Measurements from ENCODE around the gene SUN1.

SUN1 gene

DNA sequence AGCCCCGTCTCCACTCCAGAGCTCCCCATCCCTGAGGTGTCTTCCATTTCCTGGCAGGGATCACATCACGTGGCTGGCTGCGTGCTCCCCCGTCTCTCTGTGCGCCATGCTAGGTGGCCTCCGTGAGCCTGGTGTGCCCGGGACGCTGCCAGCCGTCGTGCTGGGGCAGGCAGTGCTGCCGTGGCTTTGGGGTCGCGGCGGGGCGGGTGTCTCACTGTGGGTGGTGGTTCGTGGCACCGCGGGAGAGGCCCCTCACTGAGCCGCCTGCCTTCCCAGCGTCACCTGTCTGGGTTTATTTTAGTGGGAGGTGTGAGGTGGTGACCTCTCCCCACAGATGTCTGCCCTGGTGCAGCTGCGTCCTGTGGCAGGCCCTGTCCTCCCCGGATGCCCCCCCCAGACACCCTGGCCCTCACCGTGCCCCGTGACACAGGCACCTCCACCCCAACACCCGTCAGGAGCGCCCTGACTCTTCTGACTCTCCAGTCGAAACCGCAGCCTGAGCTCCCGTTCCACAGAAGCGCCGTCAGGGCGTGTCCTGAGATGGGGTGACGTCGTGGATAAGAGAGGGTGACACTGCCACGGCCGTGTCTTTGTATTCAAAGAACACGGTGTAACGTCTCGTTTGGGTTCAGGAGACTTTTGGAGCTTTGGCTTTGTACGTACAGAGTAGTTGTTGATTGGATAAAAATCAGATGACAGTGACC lies 62.0 kb downstream of the SUN1 start:
- DNase-seq: no peak

GRCh38 chr7:894927-895450 lies 62.7 kb downstream of the SUN1 start:
- DNase-seq: no peak

GRCh38 chr7:895451-896052 lies 63.3 kb downstream of the SUN1 start:
- no peak for DNase-seq

DNA sequence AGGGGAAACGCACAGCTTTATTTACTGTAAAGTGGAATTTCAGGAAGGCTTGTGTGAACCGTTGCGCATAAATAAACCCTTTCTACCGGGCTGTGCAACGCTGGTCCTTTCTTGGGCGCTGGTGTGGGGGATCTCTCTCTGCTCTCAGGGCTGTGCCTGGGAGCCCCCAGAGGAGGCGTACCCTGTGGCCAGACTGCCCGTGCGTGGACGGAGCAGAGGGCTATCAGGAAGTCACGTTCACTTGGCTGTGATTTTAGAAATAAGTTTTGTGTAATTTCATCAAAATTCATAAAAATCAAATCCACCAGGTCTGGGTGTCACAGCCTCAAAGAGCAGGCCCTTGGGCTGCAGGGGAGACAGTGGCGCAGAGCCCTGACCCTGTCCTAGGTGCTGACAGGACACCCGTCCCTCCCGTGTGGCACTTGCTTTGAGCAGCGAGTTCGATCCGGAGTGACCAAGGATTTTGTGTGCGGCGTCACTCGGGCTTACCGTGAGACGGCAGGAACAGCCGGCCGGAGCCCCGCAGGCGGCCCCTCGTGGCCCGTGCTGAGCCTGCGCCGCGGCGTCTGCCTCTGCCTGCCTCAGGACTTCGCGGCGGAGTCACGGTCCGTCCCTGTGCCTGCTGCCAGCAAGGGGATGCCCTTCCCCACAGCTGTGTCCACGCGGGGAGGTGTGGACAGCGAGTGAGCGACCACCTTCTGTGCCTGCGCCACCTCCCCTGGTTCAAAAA lies 64.2 kb downstream of the SUN1 start:
- DNase-seq: no peak

- DNase-seq: no peak
Measured at GRCh38 chr7:897086-897485, 64.8 kb downstream of the SUN1 start.

DNA sequence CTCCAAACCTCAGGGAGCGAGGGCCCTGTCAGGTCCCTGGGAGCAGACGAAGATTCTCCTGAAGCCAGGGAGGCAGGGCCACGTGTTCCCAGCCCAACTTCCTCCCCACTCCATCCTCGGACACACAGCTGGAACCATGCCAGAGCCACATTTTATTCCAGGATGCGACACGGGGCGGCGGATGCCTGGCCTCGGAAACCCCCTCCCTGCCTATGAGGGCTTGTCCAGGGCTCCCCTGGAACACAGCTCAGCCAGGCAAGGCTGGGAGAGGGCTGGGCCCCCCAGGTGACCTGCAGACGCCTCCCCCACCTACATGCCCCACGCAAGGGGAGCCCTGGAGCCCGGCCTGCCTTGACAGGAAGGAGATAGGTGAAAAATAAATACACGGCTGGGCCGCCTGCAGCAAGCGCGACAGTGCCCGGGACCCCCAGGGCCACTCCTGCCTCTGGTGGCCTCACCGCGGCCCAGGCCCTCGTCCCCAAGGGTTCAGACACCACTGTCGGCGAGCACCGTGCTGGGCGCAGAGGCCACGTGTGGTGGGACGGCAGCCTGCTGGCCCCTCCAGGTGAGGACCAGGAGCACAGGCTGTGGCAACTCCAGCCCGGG lies 65.6 kb downstream of the SUN1 start:
- DNase-seq: no peak

GRCh38 chr7:898460-898854 lies 66.2 kb downstream of the SUN1 start:
- DNase-seq: no peak

DNA sequence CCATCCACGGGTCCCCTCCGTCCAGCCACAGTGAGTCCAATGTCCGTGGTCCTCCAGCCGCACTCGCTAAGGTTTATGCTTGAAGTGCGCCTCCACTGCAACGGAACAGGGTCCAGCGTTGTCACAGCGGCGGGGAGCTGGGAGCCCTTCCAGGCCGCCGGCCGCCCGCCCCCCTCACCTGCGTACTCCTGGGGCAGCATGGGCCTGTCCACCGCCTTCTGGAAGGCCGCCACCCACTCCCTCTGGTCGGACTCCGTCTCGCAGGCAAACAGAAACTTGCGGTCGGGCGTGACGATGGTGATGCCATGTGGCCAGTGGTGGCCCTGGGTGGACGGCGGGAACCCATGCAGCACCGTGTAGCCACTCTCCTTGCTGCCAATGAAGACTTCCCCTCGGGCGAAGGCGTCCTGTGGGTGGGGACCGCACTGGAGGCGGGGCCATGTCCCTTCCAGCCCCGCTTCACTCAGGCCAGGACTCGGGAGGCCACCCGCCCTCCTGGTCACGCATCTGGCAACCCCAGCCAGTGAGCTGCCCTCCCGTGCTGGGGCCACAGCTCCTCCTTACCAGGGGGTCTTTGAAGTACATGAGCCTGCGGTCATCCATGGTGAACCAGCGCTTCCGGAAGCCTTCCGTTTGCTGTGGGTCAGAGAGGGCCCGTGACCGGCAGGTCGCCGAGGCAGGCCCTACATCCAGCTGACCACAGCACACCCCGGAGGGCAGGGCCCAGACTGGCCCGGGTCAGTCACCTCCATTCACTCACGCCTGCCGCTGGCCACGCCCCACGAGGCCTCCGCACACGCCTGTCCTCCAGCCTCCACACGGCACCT lies 66.8 kb downstream of the SUN1 start:
- no peak for DNase-seq

DNA sequence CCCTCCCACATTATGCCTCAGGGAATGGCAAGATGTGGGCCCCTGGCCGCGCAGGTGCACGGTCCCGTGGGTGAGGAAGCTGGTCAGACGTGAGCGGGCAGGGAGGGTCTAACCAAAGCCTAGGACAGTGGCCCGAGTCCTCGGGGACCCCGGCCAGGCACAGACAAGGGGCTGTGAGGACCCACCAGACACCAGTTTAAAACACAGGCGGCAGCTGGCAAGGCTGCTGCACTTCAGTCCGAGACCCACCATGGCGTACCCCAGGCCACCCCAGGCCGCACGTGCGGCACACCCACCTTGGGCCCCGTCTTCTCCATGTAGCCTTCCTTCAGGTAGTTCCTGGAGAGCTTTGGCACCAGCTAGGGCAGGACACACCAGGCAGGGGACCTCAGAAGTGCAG lies 67.5 kb downstream of the SUN1 start:
- DNase-seq: no peak

- no peak for DNase-seq
Measured at GRCh38 chr7:900331-901040, 68.2 kb downstream of the SUN1 start.

- no peak for DNase-seq
Measured at GRCh38 chr7:901041-901387, 68.7 kb downstream of the SUN1 start.

DNA sequence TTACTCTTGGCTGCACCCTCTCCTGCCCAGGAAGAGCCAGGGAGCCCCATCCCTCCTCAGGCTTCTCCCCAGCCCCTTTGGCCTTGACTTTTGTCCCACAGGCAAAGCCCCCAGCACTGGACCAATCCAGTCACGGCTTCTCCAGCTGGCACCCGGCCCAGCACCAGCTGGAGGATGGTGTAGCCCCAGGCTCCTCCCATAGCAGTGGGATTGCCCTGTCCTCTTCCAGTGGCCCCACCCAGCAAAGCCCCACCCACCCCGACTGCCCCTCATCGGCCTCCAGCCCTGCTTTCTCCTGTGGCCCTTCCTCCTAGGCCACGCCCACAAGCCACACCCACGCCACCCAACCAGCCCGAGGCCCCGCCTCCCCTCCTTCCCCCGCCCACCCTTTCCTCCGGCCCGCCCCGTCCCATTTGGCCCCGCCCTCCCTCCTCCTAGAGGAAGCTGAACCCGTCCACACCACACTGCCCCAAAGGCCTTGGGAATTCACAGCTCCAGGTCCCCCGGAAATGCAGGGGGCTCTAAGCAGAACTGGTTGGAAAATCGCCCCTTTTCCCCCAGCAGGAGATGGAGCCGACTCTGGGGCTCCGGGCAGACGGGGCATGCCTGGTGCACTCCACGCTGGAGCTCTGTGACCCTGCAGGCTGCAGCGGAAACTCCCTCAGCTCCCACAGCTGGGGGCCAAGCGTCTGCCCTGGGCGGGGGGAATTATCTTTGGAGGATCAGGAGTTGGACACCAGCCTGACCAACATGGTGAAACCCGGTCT lies 69.3 kb downstream of the SUN1 start:
- DNase-seq: peak; percentile 41

- no peak for DNase-seq
Measured at GRCh38 chr7:902996-903395, 70.7 kb downstream of the SUN1 start.

DNA sequence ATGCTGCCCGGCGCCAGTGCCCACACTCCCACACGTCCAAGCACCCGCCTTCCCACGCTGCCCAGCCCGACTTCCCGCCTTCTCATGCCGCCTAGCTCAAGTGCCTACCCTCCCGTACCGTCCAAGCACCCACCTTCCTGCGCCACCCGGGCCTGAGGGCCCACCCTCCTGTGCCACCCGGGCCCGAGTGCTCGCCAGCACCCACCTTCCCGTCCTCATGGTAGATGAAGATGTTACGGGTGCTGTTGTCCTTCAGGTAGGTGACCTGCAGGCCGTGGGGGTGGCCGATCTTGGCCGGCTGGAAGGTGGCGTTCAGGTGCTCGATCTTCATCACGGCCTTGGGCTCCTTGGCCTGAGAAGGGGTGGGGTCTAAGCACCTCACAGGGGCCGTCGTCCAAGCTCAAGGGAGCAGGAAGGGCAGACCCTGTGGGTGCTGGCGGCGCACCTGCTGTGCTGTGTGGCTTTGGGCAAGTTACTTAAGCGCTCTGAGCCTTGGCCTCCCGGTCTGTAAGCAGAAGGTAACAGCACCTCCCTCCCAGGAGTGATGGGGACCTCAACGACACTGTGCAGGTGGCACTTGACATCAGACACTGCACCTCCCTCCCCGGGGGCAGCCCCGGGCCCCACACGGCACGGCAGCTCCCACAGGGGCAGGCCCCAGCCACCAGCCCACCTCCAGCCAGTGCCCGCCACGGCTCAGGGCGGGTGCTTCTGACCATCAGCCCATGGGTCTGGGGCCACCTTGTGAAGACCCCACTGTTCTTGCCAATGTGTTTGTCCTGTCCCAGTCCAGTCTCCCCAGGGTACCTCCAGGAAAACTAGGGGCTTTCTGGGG lies 71.9 kb downstream of the SUN1 start:
- DNase-seq: no peak

DNA sequence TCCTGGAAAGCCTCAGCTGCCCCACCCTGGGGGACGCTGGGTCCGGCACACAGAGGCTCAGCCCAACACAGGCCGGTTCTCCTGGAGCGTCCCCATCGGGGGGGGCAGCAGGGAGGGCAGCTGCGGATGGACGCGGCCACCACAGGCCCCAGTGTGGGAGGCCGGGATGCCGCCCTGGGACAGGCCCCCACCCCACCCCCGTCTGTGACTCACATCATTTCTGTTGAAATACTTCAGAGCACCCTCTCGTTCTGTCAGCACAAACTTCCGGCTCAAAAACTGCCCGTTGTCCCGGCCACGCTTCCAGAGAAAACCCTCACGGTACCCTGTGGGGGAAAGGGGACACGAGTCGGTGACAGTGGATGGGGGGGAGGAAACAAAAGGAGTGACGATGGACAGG lies 72.6 kb downstream of the SUN1 start:
- no peak for DNase-seq

DNA sequence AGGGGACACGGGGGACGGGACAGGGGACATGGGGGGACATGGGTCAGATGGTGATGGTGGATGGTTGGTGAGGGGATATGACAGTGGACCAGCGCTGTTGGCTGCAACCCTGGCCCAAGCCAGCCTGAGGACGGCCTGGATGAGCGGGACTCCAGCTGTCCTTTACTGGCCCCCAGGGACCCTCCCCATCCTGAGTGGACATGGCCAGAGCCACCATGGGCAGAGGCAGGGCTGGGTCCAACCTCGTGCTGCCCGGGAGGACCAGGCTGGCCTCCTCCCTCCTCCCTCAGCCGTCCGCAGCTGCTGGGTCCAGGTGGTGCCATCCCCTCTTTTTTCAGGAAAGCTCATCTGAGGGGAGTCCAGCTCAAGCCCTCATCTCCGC lies 74.5 kb downstream of the SUN1 start:
- DNase-seq: no peak

DNA sequence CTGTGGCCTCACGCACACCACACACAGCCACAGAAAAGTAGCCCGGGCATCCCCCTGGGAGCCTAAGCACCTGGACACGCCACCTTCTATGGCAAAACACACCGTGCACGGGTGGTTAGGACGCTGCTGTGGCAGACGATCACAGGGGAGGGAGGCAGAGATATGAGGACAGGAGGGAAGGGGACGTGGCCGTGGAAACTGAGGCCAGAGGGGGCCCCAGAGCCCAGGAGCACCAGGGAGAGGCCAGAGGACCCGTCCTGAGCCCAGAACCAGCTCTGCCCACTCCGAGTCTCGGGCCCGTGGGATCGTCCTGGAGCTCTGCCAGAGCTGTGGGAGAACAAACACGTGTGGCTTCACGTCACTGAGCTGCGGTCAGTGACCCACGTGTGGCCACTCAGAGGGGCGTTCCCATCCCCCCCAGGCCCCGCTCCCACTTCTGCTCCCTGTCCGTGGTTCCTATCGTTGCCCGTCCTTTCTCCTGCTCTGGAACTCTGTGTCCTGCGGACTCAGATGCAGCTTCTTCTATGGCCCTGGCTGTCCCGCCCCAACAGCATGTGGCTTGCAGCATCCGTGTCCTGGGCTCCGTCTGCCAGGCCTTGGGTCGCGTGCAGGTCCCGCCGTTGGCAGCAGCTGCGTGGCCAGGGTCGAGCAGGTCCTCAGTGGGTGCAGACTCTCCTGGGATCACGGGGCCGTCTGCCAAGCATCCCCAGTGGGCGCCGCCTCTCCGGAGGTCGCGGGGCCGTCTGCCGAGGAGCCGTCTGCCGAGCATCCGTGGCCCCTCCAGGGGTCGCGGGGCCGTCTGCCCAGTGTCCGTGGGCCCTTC lies 75.1 kb downstream of the SUN1 start:
- DNase-seq: no peak

DNA sequence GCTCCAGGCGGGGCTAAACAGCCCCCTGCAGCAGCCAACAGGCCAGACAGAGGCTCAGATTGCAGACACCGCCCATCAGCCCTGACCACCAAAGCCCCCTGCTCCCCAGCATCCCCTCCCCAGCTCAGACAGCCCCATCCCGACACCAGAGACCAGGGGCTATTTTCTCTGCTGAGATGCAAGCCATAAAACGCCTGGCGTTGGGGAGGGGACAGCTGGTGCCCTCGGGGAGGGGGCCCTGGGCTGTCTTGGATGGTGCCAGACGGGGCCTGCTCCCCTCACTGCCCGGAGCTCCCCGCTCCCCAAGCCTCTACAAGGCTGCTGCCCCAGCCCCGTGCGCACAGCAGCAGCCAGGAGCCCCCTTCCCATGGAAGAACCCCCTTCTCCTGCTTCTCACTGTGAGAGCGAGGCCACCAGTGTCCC lies 75.9 kb downstream of the SUN1 start:
- no peak for DNase-seq

GRCh38 chr7:908591-909357 lies 76.5 kb downstream of the SUN1 start:
- DNase-seq: peak; percentile 63

Data from activated CD4-positive, alpha-beta T cell treated with anti-CD3 and anti-CD28 coated beads, Interleukin-2, amount 50 U/mL, for 1 hour (primary cell).